Measurements from ENCODE around the gene LDLRAP1.
A peak's percentile ranks its signal among the peaks of the same experiment; 100 is the strongest.

LDLRAP1 gene

GRCh38 chr1:25516686-25517085 lies 26.7 kb upstream of the LDLRAP1 start:
- TF ChIP-seq CTCF (IDR thresholded peaks at IDR 0.05; ENCODE audit: control extremely low read depth, extremely low read depth, low read depth, missing control alignments), result no peak
- ChIA-PET POLR2A (no interaction called here), CTCF (no interaction called here)
- DNase-seq (ENCODE audit: extremely low spot score), result no peak

- DNase-seq (ENCODE audit: extremely low spot score), result no peak
- TF ChIP-seq CTCF (IDR thresholded peaks at IDR 0.05; ENCODE audit: control extremely low read depth, extremely low read depth, low read depth, missing control alignments), result no peak
- CTCF ChIA-PET, result interaction anchor here (1.8 kb wide), 1 partner anchor 76 kb away, joined by 6 read pairs; no protein-coding TSS in a partner anchor
- POLR2A ChIA-PET, result no interaction called here
These were observed 25.7 kb upstream of the LDLRAP1 start for GRCh38 chr1:25517476-25518394.

GRCh38 chr1:25519624-25520023 lies 23.8 kb upstream of the LDLRAP1 start:
- ChIA-PET POLR2A (interaction anchor here (0.7 kb wide), 1 partner anchor 21 kb away, joined by 7 read pairs; no protein-coding TSS in a partner anchor), CTCF (interaction anchor here (0.6 to 3.5 kb wide), 18 partner anchors 9 to 278 kb away, joined by 3 to 32 read pairs (median 4); no protein-coding TSS in a partner anchor)
- DNase-seq (ENCODE audit: extremely low spot score), result no peak
- TF ChIP-seq CTCF (IDR thresholded peaks at IDR 0.05; ENCODE audit: control extremely low read depth, extremely low read depth, low read depth, missing control alignments), result no peak

- peak; percentile 75 for TF ChIP-seq CTCF (IDR thresholded peaks at IDR 0.05; ENCODE audit: control extremely low read depth, extremely low read depth, low read depth, missing control alignments)
- ChIA-PET CTCF (interaction anchor here (0.8 to 3.5 kb wide), 33 partner anchors 8 to 295 kb away, joined by 3 to 32 read pairs (median 4); no protein-coding TSS in a partner anchor), POLR2A (no interaction called here)
- peak; percentile 72 for DNase-seq (ENCODE audit: extremely low spot score)
These were observed 22.9 kb upstream of the LDLRAP1 start for GRCh38 chr1:25520446-25521061.

GRCh38 chr1:25522031-25522655 lies 21.3 kb upstream of the LDLRAP1 start:
- no peak for TF ChIP-seq CTCF (IDR thresholded peaks at IDR 0.05; ENCODE audit: control extremely low read depth, extremely low read depth, low read depth, missing control alignments)
- CTCF ChIA-PET, result interaction anchor here (1.1 to 3.5 kb wide), 8 partner anchors 9 to 149 kb away, joined by 3 to 15 read pairs (median 4); no protein-coding TSS in a partner anchor
- DNase-seq (ENCODE audit: extremely low spot score), result no peak
- POLR2A ChIA-PET, result no interaction called here

- ChIA-PET POLR2A (no interaction called here), CTCF (no interaction called here)
- no peak for DNase-seq (ENCODE audit: extremely low spot score)
- no peak for TF ChIP-seq CTCF (IDR thresholded peaks at IDR 0.05; ENCODE audit: control extremely low read depth, extremely low read depth, low read depth, missing control alignments)
These were observed 19.9 kb upstream of the LDLRAP1 start for GRCh38 chr1:25523542-25523941.
